HG02943 (cell line): ENCODE data around the gene ERGIC1.

ENCODE experiments used
- ATAC-seq: cut with Tn5 transposase; IDR thresholded peaks from one replicate; pipeline ENCODE4 v1.9.1; 2021; ENCODE audit warnings: mild to moderate bottlenecking, low read depth, moderate library complexity; ENCODE audit not compliant: unreplicated experiment

The ERGIC1 gene

GRCh38 chr5:172827841-172828240 is 6.2 kb upstream of the ERGIC1 start:
- no peak for ATAC-seq

- no peak for ATAC-seq
Measured at GRCh38 chr5:172828911-172829431, 5.1 kb upstream of the ERGIC1 start.

GRCh38 chr5:172830275-172830799 is 3.7 kb upstream of the ERGIC1 start:
- ATAC-seq, result no peak

- no peak for ATAC-seq
Measured at GRCh38 chr5:172830876-172831662, 3.0 kb upstream of the ERGIC1 start.

GRCh38 chr5:172832383-172833315 is 1.4 kb upstream of the ERGIC1 start:
- ATAC-seq, result no peak

- ATAC-seq, result no peak
Measured at GRCh38 chr5:172833372-172833685, 722 bp upstream of the ERGIC1 start.

GRCh38 chr5:172834415-172835289 is 601 bp downstream of the ERGIC1 start:
- ATAC-seq, result no peak

- ATAC-seq, result no peak
Measured at GRCh38 chr5:172835290-172835993, 1.4 kb downstream of the ERGIC1 start.

GRCh38 chr5:172835994-172836356 is 1.9 kb downstream of the ERGIC1 start:
- no peak for ATAC-seq

- peak; percentile 87 for ATAC-seq
Measured at GRCh38 chr5:172837640-172838039, 3.6 kb downstream of the ERGIC1 start.

- no peak for ATAC-seq
Measured at GRCh38 chr5:172838151-172838875, 4.3 kb downstream of the ERGIC1 start.

- no peak for ATAC-seq
Measured at GRCh38 chr5:172839669-172840431, 5.8 kb downstream of the ERGIC1 start.

- no peak for ATAC-seq
Measured at GRCh38 chr5:172840432-172841154, 6.5 kb downstream of the ERGIC1 start.

GRCh38 chr5:172841256-172841655 is 7.2 kb downstream of the ERGIC1 start:
- ATAC-seq, result no peak

- ATAC-seq, result no peak
Measured at GRCh38 chr5:172843825-172844576, 9.9 kb downstream of the ERGIC1 start.

- no peak for ATAC-seq
Measured at GRCh38 chr5:172844577-172844838, 10.5 kb downstream of the ERGIC1 start.

- ATAC-seq, result no peak
Measured at GRCh38 chr5:172845154-172845553, 11.1 kb downstream of the ERGIC1 start.
